ENCODE results near the gene ENTREP3.
"Not testable (repeated sequence)": the region's sequence is repeated elsewhere in the genome, so short reads cannot be mapped to it uniquely, and the experiment has no call there.

The ENTREP3 gene

DNA sequence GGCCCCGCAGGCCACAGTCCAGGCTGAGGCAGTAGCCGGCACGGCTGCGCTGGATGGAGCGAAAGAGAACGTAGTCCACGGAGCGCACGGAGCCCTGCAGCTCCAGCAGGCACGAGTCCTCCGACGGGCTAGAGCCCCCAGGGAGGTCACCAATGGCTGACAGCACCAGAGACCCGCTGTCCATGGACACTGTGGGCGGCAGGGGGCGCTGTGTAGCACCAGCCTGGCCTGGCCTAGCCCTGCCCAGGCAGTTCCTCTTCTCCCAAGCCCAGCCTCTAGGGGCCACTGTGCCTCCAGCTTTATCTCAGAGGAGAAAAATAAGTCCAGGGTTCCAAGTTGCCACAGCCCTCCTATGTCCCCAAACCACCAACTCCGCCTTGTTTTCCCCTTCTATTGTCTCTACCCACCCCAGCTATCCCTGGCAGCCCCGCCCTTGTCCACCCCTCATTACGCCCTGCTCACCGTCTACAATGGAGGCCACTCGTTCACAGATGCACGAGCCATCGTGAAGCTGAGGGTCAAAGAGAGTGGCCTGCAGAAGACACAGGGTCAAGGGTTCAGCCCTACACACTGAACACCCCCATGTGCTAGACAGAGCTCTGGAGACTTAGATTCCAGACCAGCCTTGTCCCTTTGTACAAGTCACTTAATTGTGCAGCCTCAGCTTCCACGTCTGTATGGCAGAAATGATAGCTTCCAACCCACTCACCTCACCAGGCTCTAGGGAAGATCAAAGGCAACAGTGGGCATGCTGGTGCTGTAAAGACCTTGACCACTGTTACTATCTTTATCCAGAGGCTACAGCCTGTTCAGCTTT, 4.4 kb downstream of the ENTREP3 start:
- DNase-seq = peak; percentile 89

DNA sequence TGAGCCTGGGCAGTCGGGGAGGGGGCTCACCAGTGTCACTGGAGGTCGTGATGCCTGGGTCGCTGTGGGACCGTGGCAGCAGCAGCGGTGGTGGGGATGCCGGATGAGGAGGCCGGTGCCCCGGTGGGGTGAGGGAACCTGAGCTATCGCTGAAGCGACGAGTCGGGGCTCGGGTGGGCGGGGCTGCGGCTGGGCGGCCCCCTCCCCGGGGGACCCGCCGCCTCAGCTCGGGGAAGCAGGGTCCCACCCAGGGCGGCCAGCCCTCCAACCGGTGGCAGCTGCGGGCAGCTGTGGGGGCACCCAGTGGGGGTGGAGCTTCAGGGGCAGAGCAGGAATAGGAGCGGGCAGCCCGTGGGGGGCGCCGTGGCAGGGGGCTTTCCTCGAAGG, 5.0 kb downstream of the ENTREP3 start:
- no peak for DNase-seq

- DNase-seq = no peak
Observed at GRCh38 chr1:155247667-155248553, 7.4 kb downstream of the ENTREP3 start.

- not testable (repeated sequence) for DNase-seq
Observed at GRCh38 chr1:155246796-155247195, 8.5 kb downstream of the ENTREP3 start.

DNA sequence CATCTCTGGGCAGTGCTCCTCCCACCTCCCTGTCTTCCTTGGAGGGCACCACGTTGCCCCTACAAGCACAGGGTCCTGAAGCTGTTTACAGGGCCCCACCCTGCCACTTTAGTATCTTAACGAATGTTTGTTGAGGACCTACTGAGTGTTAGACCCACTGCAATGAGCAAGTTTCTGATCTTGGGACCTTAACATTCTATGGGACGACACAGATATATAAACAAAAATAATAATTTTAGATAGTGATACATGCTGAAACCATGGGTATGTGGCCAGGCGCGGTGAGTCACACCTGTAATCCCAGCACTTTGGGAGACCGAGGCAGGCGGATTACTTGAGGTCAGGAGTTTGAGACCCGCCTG, 10.1 kb downstream of the ENTREP3 start:
- no peak for DNase-seq

DNA sequence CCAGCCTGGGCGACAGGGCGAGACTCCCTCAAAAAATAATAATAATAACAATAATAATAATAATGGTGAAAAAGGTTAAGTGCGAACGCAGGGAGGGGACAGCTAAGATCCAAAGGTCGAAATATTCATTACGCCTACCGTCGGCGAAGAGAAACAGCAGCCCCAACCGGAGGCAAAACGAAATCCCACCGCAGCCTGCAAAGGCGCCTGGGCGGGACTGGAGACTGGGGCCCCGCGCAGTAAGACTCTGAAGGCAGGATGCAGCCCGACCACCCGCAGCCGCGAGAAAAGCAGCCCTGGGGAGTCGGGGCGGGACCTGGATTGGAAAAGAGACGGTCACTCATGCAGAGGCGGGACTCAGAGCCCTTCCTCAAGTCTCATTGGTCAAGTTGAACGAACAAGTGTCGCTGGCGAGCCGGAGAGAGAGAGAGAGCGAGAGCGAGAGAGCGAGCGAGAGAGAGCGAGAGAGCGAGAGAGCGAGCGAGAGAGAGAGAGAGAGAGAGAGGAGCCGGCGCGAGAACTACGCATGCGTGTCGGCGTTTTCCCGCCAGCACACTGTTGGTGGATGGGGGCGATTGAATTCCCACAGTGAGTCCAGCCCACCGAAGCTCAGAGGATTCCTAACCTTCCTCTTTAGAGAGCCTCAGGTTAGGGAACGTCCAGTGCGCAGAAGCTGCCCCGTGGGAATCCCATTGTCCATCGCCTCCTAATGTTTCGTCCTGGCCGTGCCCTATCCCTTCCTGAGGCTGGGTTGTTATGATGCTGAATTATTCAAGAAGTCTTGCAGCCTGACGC, 10.7 kb downstream of the ENTREP3 start:
- peak; percentile 100 for DNase-seq

GRCh38 chr1:155242805-155243358, 12.4 kb downstream of the ENTREP3 start:
- DNase-seq = no peak

DNA sequence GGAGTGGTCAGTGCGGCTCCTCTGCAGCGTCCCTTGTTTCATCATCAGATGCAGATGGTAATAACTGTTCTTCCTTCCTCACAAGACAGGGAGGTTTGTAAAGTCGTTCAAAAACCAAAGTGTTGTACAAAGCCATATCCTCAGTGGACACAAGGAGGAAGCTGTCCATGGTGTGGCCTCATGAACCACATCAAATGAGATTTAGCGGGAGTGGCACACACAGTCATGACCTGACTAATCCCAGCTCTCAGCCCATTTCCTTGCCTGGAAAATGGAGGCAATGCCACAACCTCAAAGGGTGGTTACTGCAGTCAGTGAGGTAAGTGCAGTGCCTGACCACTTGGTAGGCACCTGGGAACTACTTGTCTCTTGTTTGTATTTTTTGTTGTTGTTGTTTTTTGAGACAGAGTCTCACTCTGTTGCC, 13.4 kb downstream of the ENTREP3 start:
- DNase-seq = no peak

DNA sequence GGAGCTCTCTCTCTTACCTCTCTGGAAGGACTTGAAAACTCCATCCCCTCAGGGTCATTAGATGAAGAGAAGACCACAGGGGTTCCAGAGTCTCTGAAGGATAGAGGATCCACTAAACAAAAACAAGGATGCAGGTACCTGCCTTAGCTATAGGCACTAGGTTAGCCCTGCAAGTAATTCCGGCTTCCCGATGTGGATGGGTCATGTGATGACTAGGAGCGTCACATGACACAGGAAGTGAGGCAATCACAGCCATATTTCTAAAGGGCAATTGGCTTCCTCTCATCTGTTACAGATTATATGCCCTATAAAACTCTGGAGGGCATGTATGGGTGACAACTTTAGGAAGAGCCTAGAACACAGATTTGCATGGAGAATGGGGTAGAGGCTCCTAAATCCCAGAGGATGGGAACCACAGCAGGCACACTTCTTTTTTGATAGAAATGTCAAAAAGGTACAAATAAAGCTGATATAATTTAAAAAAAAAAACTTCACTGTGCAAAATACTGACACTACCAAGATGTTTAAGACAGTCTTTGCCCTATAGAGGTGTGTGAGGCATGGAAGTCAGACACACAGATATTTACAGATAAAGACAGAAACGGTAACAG, 14.1 kb downstream of the ENTREP3 start:
- peak; percentile 85 for DNase-seq

DNA sequence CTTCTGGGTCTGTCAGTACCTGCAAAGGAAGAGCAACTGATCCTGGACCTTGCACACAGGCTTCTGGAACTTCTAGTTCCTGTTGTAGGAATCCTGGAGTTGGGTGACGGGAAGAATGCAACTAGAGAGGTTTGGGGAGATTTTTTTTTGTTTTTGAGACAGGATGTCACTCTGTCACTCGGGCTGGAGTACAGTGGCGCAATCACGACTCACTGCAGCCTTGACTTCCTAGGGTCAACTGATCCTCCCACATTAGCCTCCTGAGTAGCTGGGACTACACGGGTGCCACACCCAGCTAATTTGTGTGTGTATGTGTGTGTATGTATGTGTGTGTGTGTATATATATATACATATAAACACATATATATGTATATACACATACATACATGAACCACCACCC, 18.8 kb downstream of the ENTREP3 start:
- DNase-seq = no peak

- DNase-seq = not testable (repeated sequence)
Observed at GRCh38 chr1:155235375-155235774, 19.9 kb downstream of the ENTREP3 start.

- not testable (repeated sequence) for DNase-seq
Observed at GRCh38 chr1:155233502-155233901, 21.8 kb downstream of the ENTREP3 start.

- DNase-seq = peak; percentile 69
Observed at GRCh38 chr1:155232001-155232978, 23.0 kb downstream of the ENTREP3 start.

- not testable (repeated sequence) for DNase-seq
Observed at GRCh38 chr1:155231302-155231701, 24.0 kb downstream of the ENTREP3 start.

DNA sequence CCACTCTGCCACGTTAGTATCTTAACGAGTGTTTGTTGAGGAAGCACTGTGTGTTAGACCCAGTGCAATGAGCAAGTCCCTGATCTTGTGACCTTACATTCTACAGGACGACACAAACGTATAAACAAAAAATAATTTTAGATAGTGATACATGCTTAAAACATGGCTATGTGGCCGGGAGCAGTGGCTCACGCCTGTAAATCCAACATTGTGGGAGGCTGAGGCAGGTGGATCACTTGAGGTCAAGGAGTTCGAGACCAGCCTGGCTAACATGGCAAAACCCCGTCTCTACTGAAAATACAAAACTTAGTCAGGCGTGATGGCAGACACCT, 27.2 kb downstream of the ENTREP3 start:
- no peak for DNase-seq

DNA sequence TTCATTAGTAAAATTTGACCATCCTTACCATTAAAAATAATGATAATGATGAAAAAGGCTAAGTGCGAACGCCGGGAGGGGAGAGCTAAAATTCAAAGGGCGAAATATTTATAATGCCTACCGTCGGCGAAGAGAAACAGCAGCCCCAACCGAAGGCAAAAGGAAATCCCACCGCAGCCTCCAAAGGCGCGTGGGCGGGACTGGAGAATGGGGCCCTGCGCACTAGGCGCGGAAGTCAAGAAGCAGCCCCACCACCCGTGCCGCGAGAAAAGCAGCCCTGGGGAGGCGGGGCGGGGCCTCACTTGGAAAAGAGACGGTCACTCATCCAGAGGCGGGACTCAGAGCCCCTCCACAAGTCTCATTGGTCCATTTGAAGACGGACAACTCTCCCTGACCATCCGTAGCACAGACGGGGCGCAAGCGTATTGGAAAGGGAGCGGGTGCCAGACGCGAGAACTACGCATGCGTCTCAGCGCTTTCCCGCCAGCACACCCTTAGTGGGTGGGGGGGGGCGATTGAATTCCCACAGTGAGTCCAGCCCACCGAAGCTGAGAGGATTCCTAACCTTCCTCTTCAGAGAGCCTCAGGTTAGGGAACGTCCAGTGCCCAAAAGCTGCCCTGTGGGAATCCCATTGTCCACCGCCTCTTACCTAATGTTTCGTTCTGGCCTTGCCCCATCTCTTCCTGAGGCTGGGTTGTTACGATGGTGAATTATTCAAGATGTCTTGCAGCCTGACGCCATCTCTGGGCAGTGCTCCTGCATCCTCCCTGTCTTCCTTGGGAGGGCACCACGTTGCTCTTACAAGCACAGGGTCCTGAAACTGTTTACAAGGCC, 27.8 kb downstream of the ENTREP3 start:
- peak; percentile 100 for DNase-seq

DNA sequence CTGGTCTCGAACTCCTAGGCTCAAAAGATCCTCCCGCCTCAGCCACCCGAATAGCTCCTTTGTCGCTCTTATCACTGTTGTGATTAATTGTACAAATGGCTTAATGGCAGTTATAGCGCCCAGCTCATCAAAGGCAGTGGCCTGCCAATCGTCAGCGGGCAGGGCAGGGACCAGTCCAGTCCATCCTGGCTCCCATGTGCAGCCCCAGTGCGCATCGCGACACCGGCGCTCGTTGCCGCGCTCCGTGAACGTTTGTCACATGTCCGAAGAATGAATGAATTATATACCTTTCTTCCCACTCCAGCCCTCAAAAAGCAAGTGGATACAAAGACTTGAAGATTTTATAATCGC, 28.4 kb downstream of the ENTREP3 start:
- DNase-seq = no peak

DNA sequence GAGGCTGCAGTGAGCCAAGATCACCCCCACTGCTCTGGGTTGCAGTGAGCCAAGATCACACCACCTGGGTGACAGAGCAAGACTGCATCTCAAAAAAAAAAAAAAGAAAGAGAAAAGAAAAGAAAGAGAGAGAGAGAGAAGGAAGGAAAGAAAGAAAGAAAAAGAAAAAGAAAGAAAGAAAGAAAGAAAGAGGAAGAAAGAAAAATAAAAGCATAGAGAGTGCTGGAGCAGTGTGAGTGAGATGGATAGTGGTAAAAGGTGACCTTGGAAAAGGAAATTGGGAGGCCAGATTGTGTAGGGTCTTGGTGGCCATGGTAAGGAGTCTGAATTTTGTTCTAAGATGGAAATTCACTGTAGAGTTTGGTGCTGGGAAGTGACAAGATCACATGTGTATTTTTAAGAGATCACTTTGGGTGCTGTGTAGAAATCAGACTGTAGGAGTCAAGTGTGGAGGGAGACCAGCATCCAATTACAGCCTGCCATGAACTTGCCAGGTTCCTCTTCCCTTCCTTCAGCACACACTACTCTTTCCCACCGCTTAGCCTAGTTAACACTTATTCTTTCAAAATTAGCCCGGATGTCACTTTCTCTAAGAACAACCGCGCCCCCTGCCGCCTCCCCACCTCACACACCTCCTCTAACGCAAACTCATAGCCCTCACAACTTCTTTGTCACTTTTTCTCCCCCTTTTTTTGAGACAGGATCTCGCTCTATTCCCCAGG, 28.9 kb downstream of the ENTREP3 start:
- DNase-seq = peak; percentile 86

- not testable (repeated sequence) for DNase-seq
Observed at GRCh38 chr1:155225404-155225759, 29.9 kb downstream of the ENTREP3 start.
